ENCODE measurements around the gene MCOLN2.

MCOLN2 gene

GRCh38 chr1:84885469-84885868 lies 111.4 kb downstream of the MCOLN2 start:
- ATAC-seq (ENCODE audit: insufficient read depth, low read depth) (no peak), DNase-seq (no peak)
- Histone ChIP-seq H3K27me3 (ENCODE audit: insufficient read depth, low read length, poor library complexity) (no peaks in the 10 kb centered on the region), H3K9me3 (ENCODE audit: insufficient read depth, low read length, severe bottlenecking) (no peaks in the 10 kb centered on the region), H3K79me2 (ENCODE audit: insufficient read depth, low read length) (no peaks in the 10 kb centered on the region), H3K4me2 (ENCODE audit: insufficient read depth, low read length) (no peak overlapping the region), H4K20me1 (ENCODE audit: insufficient read depth, low read length) (no peaks in the 10 kb centered on the region), H3K4me1 (ENCODE audit: insufficient read depth, low read length) (no peaks in the 10 kb centered on the region), H3K9ac (ENCODE audit: low read depth, low read length) (no peak overlapping the region), H2AFZ (ENCODE audit: low read depth, low read length) (no peak overlapping the region), H3K36me3 (ENCODE audit: insufficient read depth, low read length) (no peaks in the 10 kb centered on the region), H3K27ac (ENCODE audit: low read length) (no peak overlapping the region), H3K4me3 (ENCODE audit: low read depth in 1 of 2, low read length in 2 of 2) (no peak overlapping the region)
- TF ChIP-seq EZH2 (IDR thresholded peaks at IDR 0.05; ENCODE audit: borderline replicate concordance, low read depth, low read length, severe bottlenecking), result no peak

- no peak for TF ChIP-seq CTCF (IDR thresholded peaks at IDR 0.05; ENCODE audit: borderline replicate concordance, extremely low read depth, low read length, poor library complexity, severe bottlenecking)
- TF ChIP-seq EZH2 (IDR thresholded peaks at IDR 0.05; ENCODE audit: borderline replicate concordance, low read depth, low read length, severe bottlenecking), result no peak
- H3K4me3 ChIP-seq (ENCODE audit: low read depth in 1 of 2, low read length in 2 of 2), result no peak overlapping the region
- no peak overlapping the region for H3K4me2 ChIP-seq (ENCODE audit: insufficient read depth, low read length)
- ATAC-seq (ENCODE audit: insufficient read depth, low read depth) (no peak), DNase-seq (no peak)
- H4K20me1 ChIP-seq (ENCODE audit: insufficient read depth, low read length), result no peaks in the 10 kb centered on the region
- no peaks in the 10 kb centered on the region for H3K36me3 ChIP-seq (ENCODE audit: insufficient read depth, low read length)
- H3K9me3 ChIP-seq (ENCODE audit: insufficient read depth, low read length, severe bottlenecking), result no peaks in the 10 kb centered on the region
- no peak overlapping the region for H2AFZ ChIP-seq (ENCODE audit: low read depth, low read length)
- H3K27me3 ChIP-seq (ENCODE audit: insufficient read depth, low read length, poor library complexity), result no peaks in the 10 kb centered on the region
- no peak overlapping the region for H3K27ac ChIP-seq (ENCODE audit: low read length)
- H3K4me1 ChIP-seq (ENCODE audit: insufficient read depth, low read length), result no peaks in the 10 kb centered on the region
- no peaks in the 10 kb centered on the region for H3K79me2 ChIP-seq (ENCODE audit: insufficient read depth, low read length)
- no peak overlapping the region for H3K9ac ChIP-seq (ENCODE audit: low read depth, low read length)
These were observed 112.1 kb downstream of the MCOLN2 start for GRCh38 chr1:84884671-84885389.

GRCh38 chr1:84883286-84883685 lies 113.6 kb downstream of the MCOLN2 start:
- Histone ChIP-seq H3K27me3 (ENCODE audit: insufficient read depth, low read length, poor library complexity) (no peaks in the 10 kb centered on the region), H2AFZ (ENCODE audit: low read depth, low read length) (no peak overlapping the region), H3K9me3 (ENCODE audit: insufficient read depth, low read length, severe bottlenecking) (no peaks in the 10 kb centered on the region), H4K20me1 (ENCODE audit: insufficient read depth, low read length) (no peaks in the 10 kb centered on the region), H3K79me2 (ENCODE audit: insufficient read depth, low read length) (no peaks in the 10 kb centered on the region), H3K36me3 (ENCODE audit: insufficient read depth, low read length) (no peaks in the 10 kb centered on the region), H3K4me2 (ENCODE audit: insufficient read depth, low read length) (no peak overlapping the region), H3K4me1 (ENCODE audit: insufficient read depth, low read length) (no peaks in the 10 kb centered on the region), H3K4me3 (ENCODE audit: low read depth in 1 of 2, low read length in 2 of 2) (no peak overlapping the region), H3K9ac (ENCODE audit: low read depth, low read length) (no peak overlapping the region), H3K27ac (ENCODE audit: low read length) (no peak overlapping the region)
- DNase-seq (no peak), ATAC-seq (ENCODE audit: insufficient read depth, low read depth) (no peak)
- no peak for TF ChIP-seq EZH2 (IDR thresholded peaks at IDR 0.05; ENCODE audit: borderline replicate concordance, low read depth, low read length, severe bottlenecking)
- TF ChIP-seq CTCF (IDR thresholded peaks at IDR 0.05; ENCODE audit: borderline replicate concordance, extremely low read depth, low read length, poor library complexity, severe bottlenecking), result no peak

- DNase-seq (no peak), ATAC-seq (ENCODE audit: insufficient read depth, low read depth) (no peak)
- H3K27ac ChIP-seq (ENCODE audit: low read length), result no peak overlapping the region
- no peak overlapping the region for H3K9ac ChIP-seq (ENCODE audit: low read depth, low read length)
- no peaks in the 10 kb centered on the region for H3K36me3 ChIP-seq (ENCODE audit: insufficient read depth, low read length)
- H4K20me1 ChIP-seq (ENCODE audit: insufficient read depth, low read length), result no peaks in the 10 kb centered on the region
- H2AFZ ChIP-seq (ENCODE audit: low read depth, low read length), result no peak overlapping the region
- H3K4me1 ChIP-seq (ENCODE audit: insufficient read depth, low read length), result no peaks in the 10 kb centered on the region
- no peaks in the 10 kb centered on the region for H3K27me3 ChIP-seq (ENCODE audit: insufficient read depth, low read length, poor library complexity)
- H3K4me2 ChIP-seq (ENCODE audit: insufficient read depth, low read length), result no peak overlapping the region
- no peak overlapping the region for H3K4me3 ChIP-seq (ENCODE audit: low read depth in 1 of 2, low read length in 2 of 2)
- TF ChIP-seq CTCF (IDR thresholded peaks at IDR 0.05; ENCODE audit: borderline replicate concordance, extremely low read depth, low read length, poor library complexity, severe bottlenecking) (no peak), EZH2 (IDR thresholded peaks at IDR 0.05; ENCODE audit: borderline replicate concordance, low read depth, low read length, severe bottlenecking) (no peak)
- no peaks in the 10 kb centered on the region for H3K9me3 ChIP-seq (ENCODE audit: insufficient read depth, low read length, severe bottlenecking)
- no peaks in the 10 kb centered on the region for H3K79me2 ChIP-seq (ENCODE audit: insufficient read depth, low read length)
These were observed 119.3 kb downstream of the MCOLN2 start for GRCh38 chr1:84877592-84877991.

Measured in DND-41 (cell line).